Liver (tissue), 3 donors: ENCODE measurements around the gene BACH2.

ENCODE experiments used
- FOXA1 ChIP-seq: IDR thresholded peaks from 2 replicates; pipeline ENCODE4 v1.6.1; 2016; ENCODE audit warnings: antibody characterized with exemption
- FOXA2 ChIP-seq: IDR thresholded peaks from 2 replicates; pipeline ENCODE4 v1.6.1; 2016; ENCODE audit warnings: antibody characterized with exemption
- JUND ChIP-seq, 2 donors: IDR thresholded peaks; 2 replicates each; pipeline ENCODE4 v1.6.1; 2016; ENCODE audit warnings: antibody characterized with exemption in 2 of 2
- RAD21 ChIP-seq, 2 donors: IDR thresholded peaks; 2 replicates each; pipeline ENCODE4 v1.6.1; 2016; ENCODE audit warnings: antibody characterized with exemption in 2 of 2, mild to moderate bottlenecking in 2 of 2
- RXRA ChIP-seq, 2 donors: IDR thresholded peaks; 2 replicates each; pipeline ENCODE4 v1.6.1; 2017 to 2018; ENCODE audit warnings: antibody characterized with exemption in 2 of 2, mild to moderate bottlenecking in 1 of 2
- SP1 ChIP-seq: IDR thresholded peaks from 2 replicates; pipeline ENCODE4 v1.6.1; 2018; ENCODE audit warnings: antibody characterized with exemption, mild to moderate bottlenecking
- TAF1 ChIP-seq: conservative IDR thresholded peaks from 2 replicates; pipeline ENCODE4 v1.6.1; 2016; ENCODE audit warnings: antibody characterized with exemption, mild to moderate bottlenecking
- TF ChIP-seq, protein P1 (sequence below): fragments of 150-350 bp; IDR thresholded peaks from 2 replicates; pipeline ENCODE4 v1.5.1; 2017; ENCODE audit warnings: improper control_type of control experiment, low read depth, low read length; ENCODE audit not compliant: missing input control
- TF ChIP-seq, protein P2 (sequence below): IDR thresholded peaks from 2 replicates; pipeline ENCODE4 v1.6.1; 2016; ENCODE audit warnings: antibody characterized with exemption
- TF ChIP-seq, protein P3 (sequence below): IDR thresholded peaks from 2 replicates; pipeline ENCODE4 v1.6.1; 2016; ENCODE audit warnings: antibody characterized with exemption, mild to moderate bottlenecking
- TF ChIP-seq, protein P4 (sequence below): IDR thresholded peaks from 2 replicates; pipeline ENCODE4 v1.6.1; 2016; ENCODE audit warnings: antibody characterized with exemption
- donor health status: healthy.
- donor health status: healthy.

DNA sequence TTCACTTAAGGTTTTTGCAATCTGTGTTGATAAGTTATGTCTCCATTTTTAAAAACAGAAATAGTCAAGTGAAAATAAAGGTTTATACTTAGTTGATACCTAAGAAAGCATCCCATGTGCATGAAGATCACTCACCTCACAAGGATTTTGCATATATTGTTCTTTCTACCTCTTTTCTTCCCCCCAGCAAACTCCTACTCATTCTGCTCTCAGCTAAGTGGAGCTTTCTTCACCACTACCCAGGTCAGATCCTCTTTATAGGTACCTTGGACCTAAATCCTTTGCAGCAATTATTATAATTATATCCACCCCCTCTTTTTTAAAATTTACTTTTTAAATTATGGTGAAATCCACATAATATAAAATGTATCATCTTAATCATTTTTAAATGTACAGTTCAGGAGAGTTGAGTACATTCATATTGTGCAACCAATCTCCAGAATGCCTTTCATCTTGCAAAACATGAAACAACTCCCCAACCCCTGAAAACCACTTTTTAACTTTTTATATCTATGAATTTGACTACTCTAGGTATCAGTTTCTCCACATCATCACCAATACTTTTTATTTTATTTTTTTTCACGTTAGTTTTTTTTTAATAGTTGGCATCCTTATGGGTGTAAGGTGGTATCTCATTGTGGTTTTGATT lies 9.3 kb upstream of the BACH2 start:
- TF ChIP-seq, protein P1, sequence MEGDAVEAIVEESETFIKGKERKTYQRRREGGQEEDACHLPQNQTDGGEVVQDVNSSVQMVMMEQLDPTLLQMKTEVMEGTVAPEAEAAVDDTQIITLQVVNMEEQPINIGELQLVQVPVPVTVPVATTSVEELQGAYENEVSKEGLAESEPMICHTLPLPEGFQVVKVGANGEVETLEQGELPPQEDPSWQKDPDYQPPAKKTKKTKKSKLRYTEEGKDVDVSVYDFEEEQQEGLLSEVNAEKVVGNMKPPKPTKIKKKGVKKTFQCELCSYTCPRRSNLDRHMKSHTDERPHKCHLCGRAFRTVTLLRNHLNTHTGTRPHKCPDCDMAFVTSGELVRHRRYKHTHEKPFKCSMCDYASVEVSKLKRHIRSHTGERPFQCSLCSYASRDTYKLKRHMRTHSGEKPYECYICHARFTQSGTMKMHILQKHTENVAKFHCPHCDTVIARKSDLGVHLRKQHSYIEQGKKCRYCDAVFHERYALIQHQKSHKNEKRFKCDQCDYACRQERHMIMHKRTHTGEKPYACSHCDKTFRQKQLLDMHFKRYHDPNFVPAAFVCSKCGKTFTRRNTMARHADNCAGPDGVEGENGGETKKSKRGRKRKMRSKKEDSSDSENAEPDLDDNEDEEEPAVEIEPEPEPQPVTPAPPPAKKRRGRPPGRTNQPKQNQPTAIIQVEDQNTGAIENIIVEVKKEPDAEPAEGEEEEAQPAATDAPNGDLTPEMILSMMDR = no peak
- no peak for TF ChIP-seq RAD21 (IDR thresholded peaks at IDR 0.05)
- TF ChIP-seq JUND (IDR thresholded peaks at IDR 0.05) = no peak
- TF ChIP-seq, protein P2, sequence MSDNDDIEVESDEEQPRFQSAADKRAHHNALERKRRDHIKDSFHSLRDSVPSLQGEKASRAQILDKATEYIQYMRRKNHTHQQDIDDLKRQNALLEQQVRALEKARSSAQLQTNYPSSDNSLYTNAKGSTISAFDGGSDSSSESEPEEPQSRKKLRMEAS = no peak
- no peak for TF ChIP-seq RXRA (IDR thresholded peaks at IDR 0.05)
- no peak for TF ChIP-seq TAF1
- TF ChIP-seq FOXA2 = no peak
- TF ChIP-seq, protein P3, sequence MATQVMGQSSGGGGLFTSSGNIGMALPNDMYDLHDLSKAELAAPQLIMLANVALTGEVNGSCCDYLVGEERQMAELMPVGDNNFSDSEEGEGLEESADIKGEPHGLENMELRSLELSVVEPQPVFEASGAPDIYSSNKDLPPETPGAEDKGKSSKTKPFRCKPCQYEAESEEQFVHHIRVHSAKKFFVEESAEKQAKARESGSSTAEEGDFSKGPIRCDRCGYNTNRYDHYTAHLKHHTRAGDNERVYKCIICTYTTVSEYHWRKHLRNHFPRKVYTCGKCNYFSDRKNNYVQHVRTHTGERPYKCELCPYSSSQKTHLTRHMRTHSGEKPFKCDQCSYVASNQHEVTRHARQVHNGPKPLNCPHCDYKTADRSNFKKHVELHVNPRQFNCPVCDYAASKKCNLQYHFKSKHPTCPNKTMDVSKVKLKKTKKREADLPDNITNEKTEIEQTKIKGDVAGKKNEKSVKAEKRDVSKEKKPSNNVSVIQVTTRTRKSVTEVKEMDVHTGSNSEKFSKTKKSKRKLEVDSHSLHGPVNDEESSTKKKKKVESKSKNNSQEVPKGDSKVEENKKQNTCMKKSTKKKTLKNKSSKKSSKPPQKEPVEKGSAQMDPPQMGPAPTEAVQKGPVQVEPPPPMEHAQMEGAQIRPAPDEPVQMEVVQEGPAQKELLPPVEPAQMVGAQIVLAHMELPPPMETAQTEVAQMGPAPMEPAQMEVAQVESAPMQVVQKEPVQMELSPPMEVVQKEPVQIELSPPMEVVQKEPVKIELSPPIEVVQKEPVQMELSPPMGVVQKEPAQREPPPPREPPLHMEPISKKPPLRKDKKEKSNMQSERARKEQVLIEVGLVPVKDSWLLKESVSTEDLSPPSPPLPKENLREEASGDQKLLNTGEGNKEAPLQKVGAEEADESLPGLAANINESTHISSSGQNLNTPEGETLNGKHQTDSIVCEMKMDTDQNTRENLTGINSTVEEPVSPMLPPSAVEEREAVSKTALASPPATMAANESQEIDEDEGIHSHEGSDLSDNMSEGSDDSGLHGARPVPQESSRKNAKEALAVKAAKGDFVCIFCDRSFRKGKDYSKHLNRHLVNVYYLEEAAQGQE = no peak
- no peak for TF ChIP-seq SP1
- TF ChIP-seq FOXA1 = no peak
- TF ChIP-seq, protein P4, sequence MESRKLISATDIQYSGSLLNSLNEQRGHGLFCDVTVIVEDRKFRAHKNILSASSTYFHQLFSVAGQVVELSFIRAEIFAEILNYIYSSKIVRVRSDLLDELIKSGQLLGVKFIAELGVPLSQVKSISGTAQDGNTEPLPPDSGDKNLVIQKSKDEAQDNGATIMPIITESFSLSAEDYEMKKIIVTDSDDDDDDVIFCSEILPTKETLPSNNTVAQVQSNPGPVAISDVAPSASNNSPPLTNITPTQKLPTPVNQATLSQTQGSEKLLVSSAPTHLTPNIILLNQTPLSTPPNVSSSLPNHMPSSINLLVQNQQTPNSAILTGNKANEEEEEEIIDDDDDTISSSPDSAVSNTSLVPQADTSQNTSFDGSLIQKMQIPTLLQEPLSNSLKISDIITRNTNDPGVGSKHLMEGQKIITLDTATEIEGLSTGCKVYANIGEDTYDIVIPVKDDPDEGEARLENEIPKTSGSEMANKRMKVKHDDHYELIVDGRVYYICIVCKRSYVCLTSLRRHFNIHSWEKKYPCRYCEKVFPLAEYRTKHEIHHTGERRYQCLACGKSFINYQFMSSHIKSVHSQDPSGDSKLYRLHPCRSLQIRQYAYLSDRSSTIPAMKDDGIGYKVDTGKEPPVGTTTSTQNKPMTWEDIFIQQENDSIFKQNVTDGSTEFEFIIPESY = no peak
